OCI-LY1 (cell line): ENCODE results near the gene TMEM53.

Source experiments
- CTCF ChIP-seq: fragments of 200-600 bp; sonication (generic), shearing (Covaris generic); IDR thresholded peaks from 2 replicates; pipeline ENCODE4 v1.5.1; 2017; ENCODE audit warnings: mild to moderate bottlenecking, antibody characterized with exemption, low read length, moderate library complexity, mixed read lengths
- EZH2 ChIP-seq: fragments of 200-600 bp; sonication (generic), shearing (Covaris generic); IDR thresholded peaks from 2 replicates; pipeline ENCODE4 v1.8.0; 2017; ENCODE audit warnings: borderline replicate concordance, mixed run types, mild to moderate bottlenecking, antibody characterized with exemption, low read length, moderate library complexity, mixed read lengths

GRCh38 chr1:44642255-44642654 lies 32.0 kb downstream of the TMEM53 start:
- TF ChIP-seq CTCF (no peak), EZH2 (no peak)
